Measurements from ENCODE around the gene RP2. TPM values are rescaled to one million over a fixed set of nuclear protein-coding genes. Genes with fewer than 3 reads are reported as not detected.
A peak's percentile ranks its signal among the peaks of the same experiment; 100 is the strongest.

Gene RP2
- total RNA-seq, 4 donors from 2014 or later = 8.9 to 14.9 (median 10.5) TPM

GRCh38 chrX:46904626-46905025 lies 67.8 kb downstream of the RP2 start:
- 52 to 70% methylated on average over 2 of the region's 2 CpGs for WGBS, 2 donors (ENCODE audit: low coverage in 1 of 2)

DNA sequence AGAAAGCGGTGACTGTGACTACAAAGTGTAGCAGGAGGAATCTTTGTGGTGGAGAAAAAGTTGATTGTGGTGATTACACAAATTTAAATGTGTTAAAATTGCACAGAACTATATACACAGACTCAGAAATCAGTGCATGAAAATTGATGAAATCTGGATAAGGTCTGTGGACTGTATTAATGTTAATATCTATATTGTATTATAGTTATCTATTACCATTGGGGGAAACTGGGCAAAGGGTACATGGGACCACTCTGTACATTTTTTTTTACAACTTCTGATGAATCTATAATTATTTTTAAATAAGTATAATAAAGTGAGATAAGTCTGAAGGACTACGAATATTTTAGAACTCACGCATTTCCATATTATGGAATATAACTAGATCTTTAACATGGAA lies 73.6 kb downstream of the RP2 start:
- no peak overlapping the region for H3K4me3 ChIP-seq
- no peaks in the 10 kb centered on the region for H3K9me3 ChIP-seq
- no peak for ATAC-seq
- no peaks in the 10 kb centered on the region for H3K36me3 ChIP-seq
- no peaks in the 10 kb centered on the region for H3K27me3 ChIP-seq
- 84 to 100% methylated on average over 2 to 3 of the region's 3 CpGs for WGBS, 2 donors (ENCODE audit: low coverage in 1 of 2)
- H3K4me1 ChIP-seq = peaks cover 0 to 12% (median 0%) of the 10 kb centered on the region in 3 donors
- TF ChIP-seq EP300 (IDR thresholded peaks at IDR 0.05) (no peak), POLR2A (IDR thresholded peaks at IDR 0.05) (no peak), POLR2AphosphoS5 (IDR thresholded peaks at IDR 0.05) (no peak)
- TF ChIP-seq, protein P1, sequence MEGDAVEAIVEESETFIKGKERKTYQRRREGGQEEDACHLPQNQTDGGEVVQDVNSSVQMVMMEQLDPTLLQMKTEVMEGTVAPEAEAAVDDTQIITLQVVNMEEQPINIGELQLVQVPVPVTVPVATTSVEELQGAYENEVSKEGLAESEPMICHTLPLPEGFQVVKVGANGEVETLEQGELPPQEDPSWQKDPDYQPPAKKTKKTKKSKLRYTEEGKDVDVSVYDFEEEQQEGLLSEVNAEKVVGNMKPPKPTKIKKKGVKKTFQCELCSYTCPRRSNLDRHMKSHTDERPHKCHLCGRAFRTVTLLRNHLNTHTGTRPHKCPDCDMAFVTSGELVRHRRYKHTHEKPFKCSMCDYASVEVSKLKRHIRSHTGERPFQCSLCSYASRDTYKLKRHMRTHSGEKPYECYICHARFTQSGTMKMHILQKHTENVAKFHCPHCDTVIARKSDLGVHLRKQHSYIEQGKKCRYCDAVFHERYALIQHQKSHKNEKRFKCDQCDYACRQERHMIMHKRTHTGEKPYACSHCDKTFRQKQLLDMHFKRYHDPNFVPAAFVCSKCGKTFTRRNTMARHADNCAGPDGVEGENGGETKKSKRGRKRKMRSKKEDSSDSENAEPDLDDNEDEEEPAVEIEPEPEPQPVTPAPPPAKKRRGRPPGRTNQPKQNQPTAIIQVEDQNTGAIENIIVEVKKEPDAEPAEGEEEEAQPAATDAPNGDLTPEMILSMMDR (IDR thresholded peaks at IDR 0.05) = no peak
- no peak overlapping the region for H3K27ac ChIP-seq

More at GRCh38 chrX:46904626-46905025, 67.8 kb downstream of the RP2 start:
- no peak for ATAC-seq
- Histone ChIP-seq H3K9me3 (no peaks in the 10 kb centered on the region), H3K4me1 (peaks cover 0 to 3% (median 0%) of the 10 kb centered on the region in 3 donors), H3K27ac (no peak overlapping the region), H3K27me3 (no peaks in the 10 kb centered on the region), H3K4me3 (no peak overlapping the region), H3K36me3 (no peaks in the 10 kb centered on the region)
- TF ChIP-seq EP300 (IDR thresholded peaks at IDR 0.05) = no peak
- TF ChIP-seq POLR2A (IDR thresholded peaks at IDR 0.05) = no peak
- TF ChIP-seq, protein P1 (IDR thresholded peaks at IDR 0.05) = no peak
- no peak for TF ChIP-seq POLR2AphosphoS5 (IDR thresholded peaks at IDR 0.05)

- ATAC-seq = peak; percentile 92
- TF ChIP-seq EP300 (IDR thresholded peaks at IDR 0.05) = no peak
- TF ChIP-seq, protein P1 (IDR thresholded peaks at IDR 0.05) = no peak
- TF ChIP-seq POLR2A (IDR thresholded peaks at IDR 0.05) = no peak
- no peak for TF ChIP-seq POLR2AphosphoS5 (IDR thresholded peaks at IDR 0.05)
- 40% methylated on average over 3 of the region's 64 CpGs; no CpG with 5 or more reads in 1 of the 2 donors for WGBS, 2 donors (ENCODE audit: low coverage in 1 of 2)
- Histone ChIP-seq H3K27ac (peak within 1 kb of the TSS in 3 of 4 donors; percentile 79 to 87 (median 81)), H3K9me3 (no peaks in the 10 kb centered on the region), H3K4me1 (peaks cover 0 to 12% (median 0%) of the 10 kb centered on the region in 3 donors), H3K4me3 (peak within 1 kb of the TSS; percentile 76 to 81), H3K27me3 (no peaks in the 10 kb centered on the region), H3K36me3 (no peaks in the 10 kb centered on the region)
Measured at GRCh38 chrX:46912098-46912602, 75.3 kb downstream of the RP2 start, which contains the start of gene JADE3. JADE3 (plus strand) TSS chrX:46912421; CDS start chrX:46984895, 72,474 bp downstream.

DNA sequence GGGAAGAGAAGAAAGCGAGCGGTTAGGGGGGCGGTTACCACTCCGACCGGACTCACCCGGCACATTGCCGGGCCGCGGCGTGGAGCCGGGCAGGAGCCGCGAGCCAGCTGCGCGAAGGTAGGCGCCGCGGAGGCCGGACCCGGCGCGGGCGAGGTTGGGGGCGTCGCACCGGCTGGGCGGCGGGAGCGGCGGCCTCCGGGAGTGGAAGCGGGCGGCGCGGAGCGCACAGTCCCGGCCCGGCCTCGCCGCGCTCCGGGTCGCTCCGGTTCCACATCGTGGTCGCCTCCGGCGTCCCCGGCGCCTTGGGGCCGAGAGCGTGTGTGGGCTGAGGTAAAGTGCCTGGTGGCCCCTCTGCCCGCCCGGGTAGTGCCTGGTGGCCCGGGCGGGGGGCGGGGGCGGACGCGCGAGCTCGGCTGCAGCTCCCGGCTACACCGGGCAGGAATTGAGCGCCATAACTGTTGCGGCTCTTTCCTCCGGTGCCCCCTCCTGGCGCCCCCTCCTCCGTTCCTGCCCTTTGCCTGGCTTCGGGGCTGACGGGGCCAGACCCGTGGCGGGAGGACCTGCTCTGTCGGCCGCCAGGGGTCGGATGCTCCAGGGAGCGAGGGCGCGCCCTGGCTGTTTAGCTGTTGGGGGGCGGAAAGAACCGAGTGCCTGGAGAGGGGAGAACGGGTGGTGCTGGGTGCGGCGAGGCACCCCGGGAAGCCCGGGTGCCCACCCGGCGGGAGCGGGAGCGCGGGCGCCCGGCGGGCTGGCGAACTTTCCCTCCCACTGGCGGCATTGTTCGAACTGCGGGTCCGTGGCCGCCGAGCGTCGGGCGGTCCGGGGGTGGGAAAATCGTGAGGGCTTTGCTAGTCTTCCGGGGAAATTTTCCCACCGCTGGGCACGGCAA lies 76.0 kb downstream of the RP2 start:
- Histone ChIP-seq H3K9me3 (no peaks in the 10 kb centered on the region), H3K4me1 (peaks cover 0 to 12% (median 0%) of the 10 kb centered on the region in 3 donors), H3K27me3 (no peaks in the 10 kb centered on the region), H3K4me3 (peak overlapping the region; percentile 76 to 81), H3K36me3 (no peaks in the 10 kb centered on the region), H3K27ac (peak overlapping the region in 3 of 4 donors; percentile 79 to 87 (median 81))
- 0 to 47% methylated on average over 10 to 14 of the region's 109 CpGs for WGBS, 2 donors (ENCODE audit: low coverage in 1 of 2)
- peak; percentile 46 for ATAC-seq
- no peak for TF ChIP-seq POLR2A (IDR thresholded peaks at IDR 0.05)
- no peak for TF ChIP-seq POLR2AphosphoS5 (IDR thresholded peaks at IDR 0.05)
- no peak for TF ChIP-seq EP300 (IDR thresholded peaks at IDR 0.05)
- TF ChIP-seq, protein P1 (IDR thresholded peaks at IDR 0.05) = peak; percentile 16 to 69 (median 42)

All from gastroesophageal sphincter (tissue), 4 donors.